HCT116 (cell line): ENCODE measurements around the gene CRACDL. TPM values are rescaled to one million over a fixed set of nuclear protein-coding genes. Genes with fewer than 3 reads are reported as not detected.

Experiments
- ATAC-seq: fragments of 200-7000 bp; cut with Tn5 transposase; 2 replicates; pipeline ENCODE4 v1.9.1; 2020; ENCODE audit warnings: mild to moderate bottlenecking, moderate library complexity
- BruUV-seq: library from RNA; stranded (reverse); fragments of 400-500 nt; replicated peaks from 2 replicates; lab custom pipeline; 2021; lab: Mats Ljungman, UMichigan
- CTCF ChIA-PET: fragments of 300-600 bp; sonication (Branson Sonifier 250); formaldehyde crosslinking; loops from one replicate; lab custom pipeline; 2021; ENCODE audit warnings: antibody characterized with exemption; lab: Charles Lee
- POLR2A ChIA-PET: fragments of 300-600, 350-600 bp; sonication (Branson Sonifier 250); formaldehyde crosslinking; loops from one replicate; lab custom pipeline; 2021; ENCODE audit warnings: antibody characterized with exemption; lab: Charles Lee
- RAD21 ChIA-PET, 2 experiments: fragments of 300-600 bp; sonication (Branson Sonifier 250); formaldehyde crosslinking; loops; one replicate each; lab custom pipeline; 2023; ENCODE audit warnings: low total read pairs in 2 of 2; ENCODE audit not compliant: uncharacterized antibody in 2 of 2, unreplicated experiment in 2 of 2, low non-redundant PET in 1 of 2; lab: Charles Lee
- DNase-seq: peaks from one replicate; pipeline ENCODE4 v3.0.0-alpha.2; 2010; ENCODE audit warnings: low read depth, low spot score
- H2AFZ ChIP-seq: fragments of 200-600 bp; shearing (Covaris generic), sonication (generic); 2 replicates; pipeline ENCODE4 v1.6.1; 2017; ENCODE audit warnings: low read depth, mixed run types, mixed read lengths, antibody characterized with exemption, low read length; ENCODE audit not compliant: poor library complexity, severe bottlenecking
- H3K27ac ChIP-seq: 2 replicates; pipeline ENCODE4 v1.5.1; 2012; ENCODE audit warnings: low read depth, low read length
- H3K27me3 ChIP-seq: fragments of 200-600 bp; sonication (generic); 2 replicates; pipeline ENCODE4 v1.6.1; 2016; ENCODE audit warnings: mixed run types, low read length, mixed read lengths; ENCODE audit not compliant: insufficient read depth
- H3K36me3 ChIP-seq, 2 experiments: fragments of 200-500 bp in 1 of 2; fragments of 200-600 bp in 1 of 2; sonication (Bioruptor generic) in 1 of 2; sonication (generic) in 1 of 2; 2 replicates each; pipeline versions ENCODE4 v1.5.1 to v1.6.1; 2014 to 2016; ENCODE audit warnings: low read length in 2 of 2, inconsistent platforms in 1 of 2, mixed read lengths in 1 of 2, mixed run types in 1 of 2; ENCODE audit not compliant: insufficient read depth in 2 of 2, control insufficient read depth in 1 of 2
- H3K4me1 ChIP-seq, 2 experiments: fragments of 200-600 bp in 1 of 2; sonication (generic) in 1 of 2; 2 replicates each; pipeline versions ENCODE4 v1.5.1 to v1.6.1; 2012 to 2017; ENCODE audit warnings: low read length in 2 of 2, inconsistent platforms in 1 of 2, mild to moderate bottlenecking in 1 of 2, mixed read lengths in 1 of 2, mixed run types in 1 of 2, moderate library complexity in 1 of 2; ENCODE audit not compliant: insufficient read depth in 2 of 2, control insufficient read depth in 1 of 2
- H3K4me2 ChIP-seq: fragments of 200-600 bp; sonication (generic); 2 replicates; pipeline ENCODE4 v1.6.1; 2017; ENCODE audit warnings: mixed run types, low read length, mixed read lengths
- H3K4me3 ChIP-seq, 2 experiments: fragments of 200-600 bp in 1 of 2; sonication (generic) in 1 of 2; replicated peaks in 1 of 2; 2 replicates each; pipeline ENCODE4 v1.5.1; 2011 to 2016; ENCODE audit warnings: low read length in 2 of 2, control low read depth in 1 of 2, low read depth in 1 of 2, mild to moderate bottlenecking in 1 of 2, mixed read lengths in 1 of 2, mixed run types in 1 of 2
- H3K79me2 ChIP-seq: fragments of 200-600 bp; sonication (generic); 2 replicates; pipeline ENCODE4 v1.6.1; 2017; ENCODE audit warnings: mild to moderate bottlenecking, mixed run types, low read length, moderate library complexity, mixed read lengths; ENCODE audit not compliant: insufficient read depth
- H3K9ac ChIP-seq: fragments of 200-600 bp; sonication (generic); 2 replicates; pipeline ENCODE4 v1.6.1; 2016; ENCODE audit warnings: low read length, mixed read lengths
- H3K9me2 ChIP-seq: fragments of 200-600 bp; sonication (generic), shearing (Covaris generic); 2 replicates; pipeline ENCODE4 v1.6.1; 2017; ENCODE audit warnings: mixed run types, mild to moderate bottlenecking, moderate library complexity; ENCODE audit not compliant: insufficient read depth
- H3K9me3 ChIP-seq, 2 experiments: fragments of 200-500 bp in 1 of 2; fragments of 200-600 bp in 1 of 2; sonication (Bioruptor generic) in 1 of 2; sonication (generic) in 1 of 2; 2 replicates each; pipeline ENCODE4 v1.6.1; 2014 to 2017; ENCODE audit warnings: low read length in 2 of 2, mixed read lengths in 2 of 2, inconsistent platforms in 1 of 2, low read depth in 1 of 2, mild to moderate bottlenecking in 1 of 2, mixed run types in 1 of 2, moderate library complexity in 1 of 2; ENCODE audit not compliant: control insufficient read depth in 1 of 2, insufficient read depth in 1 of 2
- H4K20me1 ChIP-seq: fragments of 200-600 bp; sonication (generic), shearing (Covaris generic); 2 replicates; pipeline ENCODE4 v1.6.1; 2017; ENCODE audit warnings: mixed run types, mild to moderate bottlenecking, moderate library complexity; ENCODE audit not compliant: insufficient read depth
- CBX3 ChIP-seq: IDR thresholded peaks from 2 replicates; pipeline ENCODE4 v1.6.1; 2012; ENCODE audit warnings: low read depth
- EGR1 ChIP-seq: IDR thresholded peaks from 2 replicates; pipeline ENCODE4 v1.6.1; 2012; ENCODE audit warnings: low read depth
- ELF1 ChIP-seq: IDR thresholded peaks from 2 replicates; pipeline ENCODE4 v1.6.1; 2012; ENCODE audit warnings: low read depth, borderline replicate concordance
- EZH2 ChIP-seq: fragments of 200-600 bp; sonication (generic); IDR thresholded peaks from 2 replicates; pipeline ENCODE4 v1.6.1; 2017; ENCODE audit warnings: antibody characterized with exemption, mixed run types
- EZH2phosphoT487 ChIP-seq: fragments of 200-600 bp; IDR thresholded peaks from 2 replicates; pipeline ENCODE4 v1.6.1; 2018; ENCODE audit warnings: antibody characterized with exemption, borderline replicate concordance
- FOSL1 ChIP-seq: IDR thresholded peaks from 2 replicates; pipeline ENCODE4 v1.6.1; 2012; ENCODE audit warnings: low read depth
- JUND ChIP-seq: IDR thresholded peaks from 2 replicates; pipeline ENCODE4 v1.6.1; 2012
- POLR2A ChIP-seq: IDR thresholded peaks from 2 replicates; pipeline ENCODE4 v1.7.0; 2011; ENCODE audit warnings: borderline replicate concordance; ENCODE audit not compliant: insufficient read depth, insufficient read length; ENCODE audit errors: extremely low read depth
- POLR2AphosphoS5 ChIP-seq: IDR thresholded peaks from 2 replicates; pipeline ENCODE4 v1.6.1; 2011; ENCODE audit warnings: mild to moderate bottlenecking, low read depth, low read length, moderate library complexity
- SIN3A ChIP-seq: IDR thresholded peaks from 2 replicates; pipeline ENCODE4 v1.6.1; 2012; ENCODE audit warnings: low read depth
- SP1 ChIP-seq: IDR thresholded peaks from 2 replicates; pipeline ENCODE4 v1.6.1; 2012; ENCODE audit warnings: low read depth
- SRF ChIP-seq: IDR thresholded peaks from 2 replicates; pipeline ENCODE4 v1.6.1; 2012; ENCODE audit warnings: low read depth
- YY1 ChIP-seq: IDR thresholded peaks from 2 replicates; pipeline ENCODE4 v1.6.1; 2011; ENCODE audit warnings: low read length, low read depth, moderate library complexity, mild to moderate bottlenecking; ENCODE audit not compliant: insufficient replicate concordance; ENCODE audit errors: extremely low read depth
- ZFX ChIP-seq: fragments of 450-650 bp; IDR thresholded peaks from 2 replicates; pipeline ENCODE4 v1.6.1; 2017
- ZNF274 ChIP-seq: fragments of 200-500 bp; sonication (Bioruptor generic); IDR thresholded peaks from 2 replicates; pipeline ENCODE4 v1.6.1; 2014; ENCODE audit warnings: mild to moderate bottlenecking, low read depth, low read length, inconsistent platforms
- intact Hi-C: fragments of 100-400 bp; cut with micrococcal nuclease; formaldehyde crosslinking; loops from 2 replicates; pipeline ENCODE4 v1.10.0; 2022
- total RNA-seq: library from RNA; stranded (reverse); gene quantifications from one replicate; pipeline ENCODE4 v1.2.1, GENCODE V29; 2021; ENCODE audit not compliant: unreplicated experiment
- TF ChIP-seq, protein P1 (sequence below): IDR thresholded peaks from 2 replicates; pipeline ENCODE4 v1.6.1; 2012
- TF ChIP-seq, protein P2 (sequence below): IDR thresholded peaks from 2 replicates; pipeline ENCODE4 v1.6.1; 2012

CRACDL gene
- total RNA-seq, 1 experiment from 2014 or later: 1.1 TPM

- H3K9ac ChIP-seq: no peak overlapping the region
- no peaks in the 10 kb centered on the region for H4K20me1 ChIP-seq
- POLR2A ChIA-PET: no interaction called here
- RAD21 ChIA-PET: no interaction called here
- peaks cover 9% of the 10 kb centered on the region; the same call in 1 of the 2 replicates for H3K27me3 ChIP-seq
- H3K9me2 ChIP-seq: no peaks in the 10 kb centered on the region
- H3K4me1 ChIP-seq: no peaks in the 10 kb centered on the region; a peak in 1 of 4 replicates
- H3K27ac ChIP-seq: no peak overlapping the region
- H2AFZ ChIP-seq: no peak overlapping the region
- H3K9me3 ChIP-seq: no peaks in the 10 kb centered on the region
- ATAC-seq (no peak), DNase-seq (no peak)
- no peak overlapping the region for H3K4me2 ChIP-seq
- no peak overlapping the region for H3K4me3 ChIP-seq
- intact Hi-C loops: no loop called here
- CTCF ChIA-PET: no interaction called here
- TF ChIP-seq EGR1: no peak
- no peak for TF ChIP-seq POLR2AphosphoS5
- no peak for TF ChIP-seq JUND
- no peak for TF ChIP-seq ZNF274
- no peak for TF ChIP-seq SIN3A
- no peak for TF ChIP-seq EZH2
- TF ChIP-seq SP1: no peak
- no peak for TF ChIP-seq YY1
- BruUV-seq: no TSS peak
- no peaks in the 10 kb centered on the region for H3K36me3 ChIP-seq
- H3K79me2 ChIP-seq: no peaks in the 10 kb centered on the region
These were observed 128.8 kb downstream of the CRACDL start for GRCh38 chr2:98807221-98807620.

- Histone ChIP-seq H3K9ac (no peak overlapping the region), H3K9me3 (no peaks in the 10 kb centered on the region), H3K4me2 (no peak overlapping the region), H3K4me3 (no peak overlapping the region), H4K20me1 (no peaks in the 10 kb centered on the region), H3K27me3 (peaks cover 9% of the 10 kb centered on the region; the same call in 1 of the 2 replicates), H3K27ac (no peak overlapping the region), H3K9me2 (no peaks in the 10 kb centered on the region), H3K36me3 (no peaks in the 10 kb centered on the region), H3K4me1 (no peaks in the 10 kb centered on the region; a peak in 1 of 4 replicates), H2AFZ (no peak overlapping the region), H3K79me2 (no peaks in the 10 kb centered on the region)
- RAD21 ChIA-PET: no interaction called here
- intact Hi-C loops: no loop called here
- BruUV-seq: no TSS peak
- DNase-seq: no peak
- no peak for ATAC-seq
- CTCF ChIA-PET: no interaction called here
- TF ChIP-seq EZH2phosphoT487 (no peak), CBX3 (no peak), ELF1 (no peak), POLR2AphosphoS5 (no peak), SIN3A (no peak), JUND (no peak), FOSL1 (no peak), POLR2A (no peak), ZFX (no peak), ZNF274 (no peak), SRF (no peak)
- TF ChIP-seq, protein P1, sequence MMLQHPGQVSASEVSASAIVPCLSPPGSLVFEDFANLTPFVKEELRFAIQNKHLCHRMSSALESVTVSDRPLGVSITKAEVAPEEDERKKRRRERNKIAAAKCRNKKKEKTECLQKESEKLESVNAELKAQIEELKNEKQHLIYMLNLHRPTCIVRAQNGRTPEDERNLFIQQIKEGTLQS: no peak
- TF ChIP-seq, protein P2, sequence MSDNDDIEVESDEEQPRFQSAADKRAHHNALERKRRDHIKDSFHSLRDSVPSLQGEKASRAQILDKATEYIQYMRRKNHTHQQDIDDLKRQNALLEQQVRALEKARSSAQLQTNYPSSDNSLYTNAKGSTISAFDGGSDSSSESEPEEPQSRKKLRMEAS: no peak
- POLR2A ChIA-PET: no interaction called here
These were observed 129.8 kb downstream of the CRACDL start for GRCh38 chr2:98806236-98806697.
